Spinal cord (tissue), 10 donors: ENCODE results near the gene EIF2S2. TPM values are rescaled to one million over a fixed set of nuclear protein-coding genes. Genes with fewer than 3 reads are reported as not detected.

ENCODE experiments used
- DNase-seq, 6 donors: peaks; one replicate each; pipeline versions ENCODE4 v3.0.0 to v3.0.0-alpha.2; 2013 to 2015; ENCODE audit warnings: low spot score in 6 of 6, low read depth in 4 of 6
- H3K27ac ChIP-seq: one replicate; pipeline ENCODE4 v1.5.1; 2013; ENCODE audit warnings: low read depth, low read length, control low read depth
- H3K27me3 ChIP-seq: one replicate; pipeline ENCODE4 v1.6.1; 2013; ENCODE audit warnings: low read length; ENCODE audit not compliant: control insufficient read depth, insufficient read depth
- H3K36me3 ChIP-seq: one replicate; pipeline ENCODE4 v1.6.1; 2013; ENCODE audit warnings: low read length; ENCODE audit not compliant: control insufficient read depth, insufficient read depth
- H3K4me1 ChIP-seq: one replicate; pipeline ENCODE4 v1.6.1; 2013; ENCODE audit warnings: low read length; ENCODE audit not compliant: control insufficient read depth, insufficient read depth
- H3K4me3 ChIP-seq: one replicate; pipeline ENCODE4 v1.5.1; 2013; ENCODE audit warnings: low read depth, low read length, control low read depth
- H3K9me3 ChIP-seq: one replicate; pipeline ENCODE4 v1.6.1; 2013; ENCODE audit warnings: low read length; ENCODE audit not compliant: control insufficient read depth, insufficient read depth
- whole genome bisulfite sequencing: methylation state at CpG from one replicate; pipeline ENCODE4 v1.1.5; 2013; ENCODE audit warnings: missing lambda C conversion rate; ENCODE audit not compliant: insufficient coverage; 5-methylcytosine and 5-hydroxymethylcytosine counted together
- polyA plus RNA-seq, 2 donors: library from polyadenylated mRNA; unstranded; fragments of 120-200 nt; gene quantifications; one replicate each; pipeline ENCODE4 v1.2.1, GENCODE V29; 2013; ENCODE audit not compliant: insufficient read length in 2 of 2
- total RNA-seq, 2 donors: library from RNA; depleted of rRNA in 1 of 2; stranded (reverse); fragments of 120-200 nt in 1 of 2; fragments of >200 nt in 1 of 2; gene quantifications; one replicate each; pipeline versions ENCODE4 v1.2.3 to v1.2.4, GENCODE V29; 2013 to 2014
- donor health status: healthy.

The EIF2S2 gene
- total and polyA plus RNA-seq, 4 donors, result 40.8 to 68.6 (median 45.4) TPM

- no peaks in the 10 kb centered on the region for H3K27me3 ChIP-seq
- H3K4me1 ChIP-seq, result peaks cover 8% of the 10 kb centered on the region
- H3K36me3 ChIP-seq, result no peaks in the 10 kb centered on the region
- H3K27ac ChIP-seq, result no peak overlapping the region
- WGBS, result no CpG with 5 or more reads among the region's 1 CpG
- H3K4me3 ChIP-seq, result no peak overlapping the region
- H3K9me3 ChIP-seq, result no peaks in the 10 kb centered on the region
- DNase-seq, result no peak
These were observed 56.8 kb downstream of the EIF2S2 start for GRCh38 chr20:34055290-34055689.

- no peak overlapping the region for H3K4me3 ChIP-seq
- H3K36me3 ChIP-seq, result no peaks in the 10 kb centered on the region
- peaks cover 5% of the 10 kb centered on the region for H3K4me1 ChIP-seq
- no peaks in the 10 kb centered on the region for H3K9me3 ChIP-seq
- no CpG with 5 or more reads among the region's 2 CpGs for WGBS
- H3K27me3 ChIP-seq, result no peaks in the 10 kb centered on the region
- no peak overlapping the region for H3K27ac ChIP-seq
- DNase-seq, result no peak
These were observed 59.6 kb downstream of the EIF2S2 start for GRCh38 chr20:34052414-34052813.

- no peak overlapping the region for H3K4me3 ChIP-seq
- H3K36me3 ChIP-seq, result no peaks in the 10 kb centered on the region
- H3K27me3 ChIP-seq, result no peaks in the 10 kb centered on the region
- peaks cover 5% of the 10 kb centered on the region for H3K4me1 ChIP-seq
- H3K27ac ChIP-seq, result no peak overlapping the region
- WGBS, result 63% methylated on average over 2 of the region's 4 CpGs
- DNase-seq, result no peak
- no peaks in the 10 kb centered on the region for H3K9me3 ChIP-seq
These were observed 61.9 kb downstream of the EIF2S2 start for GRCh38 chr20:34049897-34050695.

- H3K9me3 ChIP-seq, result no peaks in the 10 kb centered on the region
- no peak for DNase-seq
- no peaks in the 10 kb centered on the region for H3K36me3 ChIP-seq
- no CpG with 5 or more reads among the region's 1 CpG for WGBS
- peaks cover 2% of the 10 kb centered on the region for H3K4me1 ChIP-seq
- H3K27ac ChIP-seq, result no peak overlapping the region
- H3K27me3 ChIP-seq, result no peaks in the 10 kb centered on the region
- H3K4me3 ChIP-seq, result no peak overlapping the region
These were observed 62.7 kb downstream of the EIF2S2 start for GRCh38 chr20:34049389-34049788.

GRCh38 chr20:34047917-34048316, 64.1 kb downstream of the EIF2S2 start:
- Histone ChIP-seq H3K36me3 (no peaks in the 10 kb centered on the region), H3K27me3 (no peaks in the 10 kb centered on the region), H3K27ac (no peak overlapping the region), H3K4me1 (no peaks in the 10 kb centered on the region), H3K4me3 (no peak overlapping the region), H3K9me3 (no peaks in the 10 kb centered on the region)
- peak in 1 of 6 donors; percentile 90 for DNase-seq
- 60% methylated on average over 1 of the region's 4 CpGs for WGBS

GRCh38 chr20:34047010-34047687, 64.9 kb downstream of the EIF2S2 start:
- Histone ChIP-seq H3K9me3 (no peaks in the 10 kb centered on the region), H3K36me3 (no peaks in the 10 kb centered on the region), H3K27me3 (no peaks in the 10 kb centered on the region), H3K4me3 (no peak overlapping the region), H3K4me1 (no peaks in the 10 kb centered on the region), H3K27ac (no peak overlapping the region)
- 96% methylated on average over 3 of the region's 7 CpGs for WGBS
- DNase-seq, result no peak

- WGBS, result 40% methylated on average over 3 of the region's 5 CpGs
- DNase-seq, result no peak
These were observed 65.9 kb downstream of the EIF2S2 start for GRCh38 chr20:34045930-34046725.

GRCh38 chr20:34045294-34045693, 66.7 kb downstream of the EIF2S2 start:
- Histone ChIP-seq H3K4me1 (no peaks in the 10 kb centered on the region), H3K36me3 (no peaks in the 10 kb centered on the region), H3K4me3 (no peak overlapping the region), H3K9me3 (no peaks in the 10 kb centered on the region), H3K27me3 (no peaks in the 10 kb centered on the region), H3K27ac (no peak overlapping the region)
- no peak for DNase-seq
- WGBS, result 40% methylated on average over 1 of the region's 2 CpGs

More at GRCh38 chr20:34045930-34046725, 65.9 kb downstream of the EIF2S2 start:
- no peaks in the 10 kb centered on the region for H3K36me3 ChIP-seq
- H3K27ac ChIP-seq, result no peak overlapping the region
- no peak overlapping the region for H3K4me3 ChIP-seq
- H3K4me1 ChIP-seq, result no peaks in the 10 kb centered on the region
- no peaks in the 10 kb centered on the region for H3K27me3 ChIP-seq
- H3K9me3 ChIP-seq, result no peaks in the 10 kb centered on the region

GRCh38 chr20:34043025-34043424, 69.0 kb downstream of the EIF2S2 start:
- Histone ChIP-seq H3K4me3 (no peak overlapping the region), H3K27ac (no peak overlapping the region), H3K4me1 (peaks cover 6% of the 10 kb centered on the region), H3K36me3 (no peaks in the 10 kb centered on the region), H3K27me3 (no peaks in the 10 kb centered on the region), H3K9me3 (no peaks in the 10 kb centered on the region)
- DNase-seq, result no peak
